Mucosa of rectum (tissue), 2 donors: ENCODE results near the gene TLL2.

Experiments used
- H3K27ac ChIP-seq, 2 donors: one replicate each; pipeline ENCODE4 v1.7.0; 2013; ENCODE audit warnings: inconsistent platforms in 2 of 2, low read depth in 2 of 2, low read length in 2 of 2
- H3K27me3 ChIP-seq, 2 donors: one replicate each; pipeline ENCODE4 v1.7.0; 2013; ENCODE audit warnings: low read length in 2 of 2; ENCODE audit not compliant: control insufficient read depth in 2 of 2, insufficient read depth in 2 of 2
- H3K36me3 ChIP-seq, 2 donors: one replicate each; pipeline ENCODE4 v1.7.0; 2013; ENCODE audit warnings: low read length in 2 of 2; ENCODE audit not compliant: control insufficient read depth in 2 of 2, insufficient read depth in 2 of 2
- H3K4me1 ChIP-seq, 2 donors: one replicate each; pipeline ENCODE4 v1.7.0; 2013; ENCODE audit warnings: low read length in 2 of 2, mild to moderate bottlenecking in 1 of 2; ENCODE audit not compliant: control insufficient read depth in 2 of 2, insufficient read depth in 2 of 2
- H3K4me3 ChIP-seq, 2 donors: one replicate each; pipeline ENCODE4 v1.7.0; 2013; ENCODE audit warnings: low read length in 2 of 2
- H3K9ac ChIP-seq, 2 donors: one replicate each; pipeline ENCODE4 v1.7.0; 2013; ENCODE audit warnings: low read length in 2 of 2, low read depth in 1 of 2, mild to moderate bottlenecking in 1 of 2
- H3K9me3 ChIP-seq, 2 donors: one replicate each; pipeline ENCODE4 v1.7.0; 2013; ENCODE audit warnings: low read length in 2 of 2; ENCODE audit not compliant: control insufficient read depth in 2 of 2
- donor health status: healthy.
- donor health status: Normal muscosa, but diverticular disease.

Gene TLL2

DNA sequence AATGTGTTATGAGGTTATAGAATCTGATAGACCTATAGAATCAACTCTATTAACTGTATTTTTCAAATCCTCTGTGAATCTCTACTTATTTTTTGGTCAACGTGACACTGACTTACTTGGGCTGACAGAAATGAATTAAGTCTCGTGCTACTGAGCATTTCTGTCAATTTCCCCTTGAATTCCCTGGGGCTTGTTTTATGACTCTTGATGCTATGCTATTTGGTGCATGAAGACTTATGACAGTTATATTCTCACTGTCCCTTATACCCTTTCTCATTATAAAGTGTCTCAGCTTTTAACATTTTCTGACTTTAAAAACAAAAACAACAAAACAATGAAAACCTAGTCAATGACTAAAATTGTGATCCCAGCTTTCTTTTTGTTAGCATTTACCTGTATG is 86.4 kb downstream of the TLL2 start:
- Histone ChIP-seq H3K9me3 (no peaks in the 10 kb centered on the region), H3K4me3 (no peak overlapping the region), H3K36me3 (no peaks in the 10 kb centered on the region), H3K27ac (no peak overlapping the region), H3K9ac (no peak overlapping the region), H3K4me1 (no peaks in the 10 kb centered on the region), H3K27me3 (peaks cover 0 to 1% of the 10 kb centered on the region in 2 donors)

DNA sequence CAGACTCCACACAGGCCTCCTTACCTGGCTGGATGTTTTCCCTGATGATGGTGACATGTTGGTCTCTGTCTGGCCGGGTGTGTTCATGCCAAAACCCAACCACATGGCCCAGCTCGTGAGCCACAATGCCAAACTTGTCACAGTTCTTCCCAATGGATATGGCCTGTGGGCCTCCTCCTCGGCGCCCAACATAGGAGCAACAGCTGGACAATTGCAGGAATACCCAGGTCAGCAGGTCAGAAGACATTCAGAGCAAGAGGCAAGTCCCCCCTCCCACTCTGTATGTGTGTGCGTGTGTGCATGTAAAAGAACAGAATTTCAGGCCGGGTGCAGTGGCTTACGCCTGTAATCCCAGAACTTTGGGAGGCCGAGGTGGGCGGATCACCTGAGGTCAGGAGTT is 91.2 kb downstream of the TLL2 start:
- Histone ChIP-seq H3K27ac (no peak overlapping the region), H3K36me3 (no peaks in the 10 kb centered on the region), H3K9ac (no peak overlapping the region), H3K27me3 (no peaks in the 10 kb centered on the region), H3K4me3 (no peak overlapping the region), H3K4me1 (no peaks in the 10 kb centered on the region), H3K9me3 (no peaks in the 10 kb centered on the region)

DNA sequence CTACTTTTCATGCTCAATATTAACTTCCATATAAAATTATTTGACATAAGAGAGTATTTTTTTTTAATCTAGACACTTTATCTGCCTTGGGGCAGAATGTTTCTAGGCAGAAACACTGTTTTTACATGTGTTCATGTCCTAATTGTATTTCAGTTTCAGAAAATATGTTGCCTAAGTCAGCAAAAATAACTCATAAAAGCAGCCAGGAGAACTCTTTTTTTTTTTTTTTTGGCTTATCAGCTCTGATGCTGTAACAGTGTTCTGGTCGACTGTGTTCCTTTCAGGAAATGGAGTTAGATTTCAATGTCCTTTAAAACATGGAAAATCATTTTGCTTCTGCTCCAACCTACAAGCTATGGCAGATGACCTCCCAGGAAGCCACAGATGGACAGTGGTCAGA is 91.7 kb downstream of the TLL2 start:
- H3K4me3 ChIP-seq, result no peak overlapping the region
- no peaks in the 10 kb centered on the region for H3K36me3 ChIP-seq
- no peaks in the 10 kb centered on the region for H3K9me3 ChIP-seq
- H3K27ac ChIP-seq, result no peak overlapping the region
- H3K4me1 ChIP-seq, result no peaks in the 10 kb centered on the region
- no peak overlapping the region for H3K9ac ChIP-seq
- no peaks in the 10 kb centered on the region for H3K27me3 ChIP-seq

DNA sequence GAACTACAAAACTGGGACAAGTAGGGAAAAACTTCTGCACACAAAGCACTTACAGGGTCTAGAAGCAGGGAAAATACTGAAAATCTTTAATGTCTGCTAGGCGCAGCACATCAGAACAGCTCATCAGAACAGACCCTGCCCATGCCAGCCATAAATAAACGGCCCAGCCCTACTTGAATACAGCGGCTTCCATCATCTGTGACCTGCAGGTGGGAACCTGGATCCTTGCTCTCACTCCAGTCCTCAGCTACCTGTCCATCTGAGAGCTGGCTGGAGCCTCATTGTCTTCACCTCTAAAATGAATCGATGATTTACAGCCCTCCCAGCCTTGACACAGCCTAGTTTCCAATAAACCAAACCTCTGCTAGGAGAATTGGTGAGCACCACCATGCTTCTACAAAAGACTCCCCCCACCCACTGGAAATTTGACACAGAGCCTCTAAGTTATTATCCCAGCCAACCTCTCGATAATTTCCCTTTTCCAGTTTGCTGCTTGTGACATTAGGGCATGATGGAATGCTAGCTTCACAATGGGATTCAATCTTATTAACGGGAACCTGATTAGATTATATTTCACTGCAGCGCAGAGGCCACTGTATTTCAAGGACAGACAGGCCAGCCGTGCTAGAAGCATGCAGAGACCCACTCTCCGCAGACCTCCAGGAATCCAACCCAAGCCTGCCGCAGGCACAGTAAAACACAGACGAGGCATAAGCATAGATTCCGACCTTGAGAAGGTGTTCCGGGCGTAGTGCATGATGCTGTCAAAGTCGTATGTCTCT is 93.3 kb downstream of the TLL2 start:
- Histone ChIP-seq H3K4me3 (no peak overlapping the region), H3K36me3 (no peaks in the 10 kb centered on the region), H3K27ac (no peak overlapping the region), H3K27me3 (no peaks in the 10 kb centered on the region), H3K9me3 (no peaks in the 10 kb centered on the region), H3K4me1 (peaks cover 0 to 3% of the 10 kb centered on the region in 2 donors), H3K9ac (no peak overlapping the region)

DNA sequence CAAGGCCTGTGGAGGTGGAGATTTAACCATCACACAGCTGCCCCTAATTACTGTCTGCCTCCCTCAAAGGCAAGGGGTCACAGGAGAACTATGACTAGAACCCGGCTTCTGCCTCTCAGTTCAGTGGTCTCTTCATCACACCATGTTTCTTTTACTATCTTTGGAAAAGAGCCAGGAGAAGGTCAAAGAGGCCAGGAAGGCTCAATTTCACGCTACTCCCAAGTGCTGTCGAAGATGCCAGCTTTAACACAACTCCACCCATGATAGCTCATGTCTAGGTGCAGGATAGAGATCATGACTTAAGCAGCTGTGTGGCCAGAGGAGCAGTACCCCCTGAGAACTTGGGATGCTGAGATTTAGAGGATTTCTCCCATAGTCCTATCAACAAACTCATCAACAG is 94.4 kb downstream of the TLL2 start:
- Histone ChIP-seq H3K4me1 (peaks cover 0 to 3% of the 10 kb centered on the region in 2 donors), H3K27me3 (no peaks in the 10 kb centered on the region), H3K27ac (no peak overlapping the region), H3K36me3 (no peaks in the 10 kb centered on the region), H3K9me3 (no peaks in the 10 kb centered on the region), H3K4me3 (no peak overlapping the region), H3K9ac (no peak overlapping the region)

DNA sequence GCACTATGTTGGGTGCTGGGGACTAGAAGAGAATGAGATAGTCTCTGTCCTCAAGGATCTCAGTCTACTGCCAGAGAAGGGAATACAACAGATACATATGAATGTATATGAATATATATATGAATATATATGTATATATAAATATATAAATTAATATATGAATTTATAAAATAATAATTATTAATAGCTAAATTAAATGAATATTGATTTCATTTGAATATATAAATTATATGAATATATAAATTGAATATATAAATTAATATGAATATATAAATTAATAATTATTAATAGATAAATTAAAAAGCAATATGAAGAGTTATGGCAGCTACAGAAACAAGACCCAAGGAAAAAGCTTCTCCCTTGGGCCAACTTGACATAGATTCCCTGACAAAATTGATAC is 95.1 kb downstream of the TLL2 start:
- Histone ChIP-seq H3K4me1 (peaks cover 0 to 3% of the 10 kb centered on the region in 2 donors), H3K9me3 (no peaks in the 10 kb centered on the region), H3K27me3 (no peaks in the 10 kb centered on the region), H3K9ac (no peak overlapping the region), H3K36me3 (no peaks in the 10 kb centered on the region), H3K4me3 (no peak overlapping the region), H3K27ac (no peak overlapping the region)

DNA sequence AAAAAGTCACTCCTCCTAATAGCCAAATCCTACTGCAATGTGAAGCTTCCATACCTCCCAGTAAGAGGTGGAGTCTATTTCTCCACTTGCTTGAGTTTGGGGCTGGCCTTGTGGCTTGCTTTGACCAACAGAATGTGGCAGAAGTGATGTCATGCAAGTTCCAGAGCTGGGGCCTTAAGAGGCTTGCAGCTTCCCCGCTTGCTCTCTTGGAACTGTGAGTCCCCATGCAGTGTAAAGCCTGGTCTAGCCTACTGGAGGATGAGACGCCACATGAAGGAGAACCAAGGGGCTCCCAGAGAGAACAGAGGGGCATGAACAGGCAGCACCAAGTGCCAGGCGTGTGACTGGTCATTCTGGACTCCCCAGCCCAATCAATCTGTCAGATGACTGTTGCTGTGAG is 96.3 kb downstream of the TLL2 start:
- Histone ChIP-seq H3K27me3 (peaks cover 0 to 7% of the 10 kb centered on the region in 2 donors), H3K4me1 (peaks cover 0 to 3% of the 10 kb centered on the region in 2 donors), H3K4me3 (no peak overlapping the region), H3K9me3 (no peaks in the 10 kb centered on the region), H3K36me3 (no peaks in the 10 kb centered on the region), H3K9ac (no peak overlapping the region), H3K27ac (no peak overlapping the region)

DNA sequence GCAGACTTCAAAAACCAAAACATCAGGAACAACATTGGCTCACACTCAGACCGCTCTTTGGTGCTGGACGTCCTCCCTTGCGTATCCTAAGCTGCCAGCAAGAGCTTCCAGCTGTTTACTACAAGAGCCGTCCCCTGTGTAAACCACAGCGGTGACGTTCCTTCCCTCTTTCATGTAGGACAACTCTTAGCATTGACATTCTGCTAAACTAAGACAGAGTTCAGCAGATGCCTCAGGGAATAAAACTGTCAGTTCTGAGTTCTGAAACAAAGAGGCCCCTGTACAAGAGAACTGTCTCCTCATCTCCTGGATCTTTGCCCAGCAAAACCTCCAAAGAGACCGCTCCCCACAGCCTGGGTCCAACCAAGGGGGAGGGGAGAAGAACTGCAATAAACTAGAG is 97.1 kb downstream of the TLL2 start:
- Histone ChIP-seq H3K36me3 (no peaks in the 10 kb centered on the region), H3K4me3 (no peak overlapping the region)

DNA sequence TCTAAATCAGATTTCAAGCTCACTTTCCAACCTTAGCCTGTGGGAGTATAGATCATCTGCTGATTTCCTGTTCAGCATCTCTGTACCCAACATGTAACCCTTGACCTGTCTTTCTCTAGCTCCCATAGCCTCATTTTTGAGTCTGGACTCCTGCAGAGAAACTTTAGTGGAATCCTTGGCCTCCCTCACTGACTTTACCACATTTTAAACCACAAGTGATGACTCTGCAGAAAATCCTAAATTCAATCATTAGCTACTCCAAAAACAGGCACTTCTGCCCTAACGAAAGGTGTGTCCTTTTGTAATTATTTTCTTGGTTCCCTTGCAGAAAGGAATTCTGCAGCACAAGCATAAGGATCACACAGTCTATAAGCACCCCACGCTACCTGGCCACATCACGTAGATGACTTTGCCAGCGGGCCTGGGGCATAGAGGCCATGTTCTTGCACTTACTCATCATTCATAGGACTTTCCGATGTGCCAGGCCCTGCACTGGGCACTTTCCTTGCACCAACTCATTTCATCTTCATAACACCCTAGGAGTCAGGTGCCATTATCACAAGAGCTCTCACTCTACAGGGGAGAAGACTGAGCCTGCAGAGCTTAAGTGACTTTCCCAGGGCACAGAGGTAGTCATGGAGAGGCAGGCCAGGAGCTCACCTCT is 97.7 kb downstream of the TLL2 start:
- Histone ChIP-seq H3K27me3 (peaks cover 0 to 7% of the 10 kb centered on the region in 2 donors), H3K36me3 (no peaks in the 10 kb centered on the region), H3K4me1 (peaks cover 0 to 3% of the 10 kb centered on the region in 2 donors), H3K9ac (no peak overlapping the region), H3K9me3 (no peaks in the 10 kb centered on the region), H3K4me3 (no peak overlapping the region), H3K27ac (no peak overlapping the region)

More for the DNA sequence above, 97.1 kb downstream of the TLL2 start:
- Histone ChIP-seq H3K27me3 (peaks cover 0 to 7% of the 10 kb centered on the region in 2 donors), H3K4me1 (peaks cover 0 to 3% of the 10 kb centered on the region in 2 donors), H3K27ac (no peak overlapping the region), H3K9me3 (no peaks in the 10 kb centered on the region), H3K9ac (no peak overlapping the region)

DNA sequence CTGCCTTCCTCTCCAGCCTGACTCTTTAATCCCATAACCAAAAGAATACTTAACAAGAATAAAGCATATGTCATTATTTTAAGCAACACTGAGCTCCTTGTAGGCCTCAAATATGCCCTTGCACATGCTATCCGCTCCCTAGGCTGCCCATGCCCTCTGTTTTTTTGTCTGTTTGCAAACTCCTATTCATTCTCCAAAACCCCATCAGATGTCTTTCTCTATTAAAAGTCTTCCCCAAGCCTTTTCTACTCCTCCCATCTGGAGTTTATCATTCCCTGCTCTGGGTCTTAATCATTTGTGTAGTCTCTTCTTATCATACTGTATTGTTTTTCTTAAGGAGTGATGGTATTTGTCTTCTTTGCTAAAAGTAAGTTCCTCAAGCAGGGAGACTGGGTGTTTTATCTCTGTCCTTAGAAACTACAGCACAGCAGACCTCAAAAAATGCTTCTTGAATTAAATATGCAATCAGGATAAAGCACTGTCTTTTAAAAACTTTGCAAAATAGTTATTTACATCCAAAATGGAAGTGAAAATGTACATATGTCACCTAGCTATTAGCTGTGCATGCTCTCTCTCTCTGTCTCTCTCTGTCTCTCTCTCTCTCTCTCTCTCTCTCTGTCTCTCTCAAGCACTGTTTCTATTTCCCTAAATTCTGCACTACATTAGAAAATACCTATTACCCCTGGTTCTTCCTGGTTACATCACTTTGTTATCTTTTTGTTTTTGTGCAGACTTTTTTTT is 98.4 kb downstream of the TLL2 start:
- no peak overlapping the region for H3K9ac ChIP-seq
- peaks cover 0 to 3% of the 10 kb centered on the region in 2 donors for H3K4me1 ChIP-seq

More for the DNA sequence above, 98.4 kb downstream of the TLL2 start:
- H3K27ac ChIP-seq, result no peak overlapping the region
- H3K4me3 ChIP-seq, result no peak overlapping the region
- no peaks in the 10 kb centered on the region for H3K36me3 ChIP-seq
- H3K9me3 ChIP-seq, result no peaks in the 10 kb centered on the region
- H3K27me3 ChIP-seq, result peaks cover 0 to 7% of the 10 kb centered on the region in 2 donors
